C4-2B (cell line): ENCODE data around the gene ALPL.

ENCODE experiments used
- ZFX ChIP-seq: fragments of 450-650 bp; IDR thresholded peaks from 2 replicates; pipeline ENCODE4 v1.6.1; 2017
- TF ChIP-seq, protein P1 (sequence below): fragments of 450-650 bp; conservative IDR thresholded peaks from 2 replicates; pipeline ENCODE4 v1.5.1; 2017; ENCODE audit warnings: mild to moderate bottlenecking

DNA sequence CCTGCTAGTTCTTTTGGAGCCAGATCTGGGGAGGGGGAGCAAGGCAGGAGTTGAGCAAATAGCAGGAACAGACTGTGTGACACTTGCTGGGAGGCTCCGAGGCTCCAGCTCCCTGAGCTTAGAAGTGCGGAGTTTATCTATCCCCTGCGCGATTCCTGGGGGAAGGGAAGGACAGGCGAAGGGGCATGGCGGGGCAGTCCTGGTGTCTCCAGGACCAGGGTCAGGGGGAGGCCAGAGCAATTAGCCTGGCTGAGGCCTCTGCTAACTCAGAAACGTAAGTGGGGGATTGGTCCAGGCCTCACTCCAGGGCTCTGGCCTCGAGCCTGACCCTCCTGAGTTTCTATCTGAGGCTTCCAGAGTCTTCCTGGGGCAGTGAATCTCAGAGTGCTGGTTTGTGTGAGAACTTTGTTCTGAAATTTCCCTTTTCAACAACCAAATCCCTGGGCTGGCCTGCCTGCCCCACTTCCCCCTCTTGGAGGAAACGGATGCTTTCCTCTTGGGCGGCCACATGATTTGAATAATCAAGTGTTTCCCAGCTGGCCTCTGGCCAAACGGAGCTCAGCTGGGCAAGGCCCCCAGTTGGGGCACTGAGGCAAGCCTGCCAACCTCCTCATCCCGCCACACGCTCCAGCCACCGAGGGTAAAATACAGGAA, 15.6 kb downstream of the ALPL start:
- TF ChIP-seq ZFX, result no peak
- TF ChIP-seq, protein P1, sequence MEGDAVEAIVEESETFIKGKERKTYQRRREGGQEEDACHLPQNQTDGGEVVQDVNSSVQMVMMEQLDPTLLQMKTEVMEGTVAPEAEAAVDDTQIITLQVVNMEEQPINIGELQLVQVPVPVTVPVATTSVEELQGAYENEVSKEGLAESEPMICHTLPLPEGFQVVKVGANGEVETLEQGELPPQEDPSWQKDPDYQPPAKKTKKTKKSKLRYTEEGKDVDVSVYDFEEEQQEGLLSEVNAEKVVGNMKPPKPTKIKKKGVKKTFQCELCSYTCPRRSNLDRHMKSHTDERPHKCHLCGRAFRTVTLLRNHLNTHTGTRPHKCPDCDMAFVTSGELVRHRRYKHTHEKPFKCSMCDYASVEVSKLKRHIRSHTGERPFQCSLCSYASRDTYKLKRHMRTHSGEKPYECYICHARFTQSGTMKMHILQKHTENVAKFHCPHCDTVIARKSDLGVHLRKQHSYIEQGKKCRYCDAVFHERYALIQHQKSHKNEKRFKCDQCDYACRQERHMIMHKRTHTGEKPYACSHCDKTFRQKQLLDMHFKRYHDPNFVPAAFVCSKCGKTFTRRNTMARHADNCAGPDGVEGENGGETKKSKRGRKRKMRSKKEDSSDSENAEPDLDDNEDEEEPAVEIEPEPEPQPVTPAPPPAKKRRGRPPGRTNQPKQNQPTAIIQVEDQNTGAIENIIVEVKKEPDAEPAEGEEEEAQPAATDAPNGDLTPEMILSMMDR, result no peak
